NT2/D1 (cell line): ENCODE data around the gene CACNB1.

ENCODE experiments used
- YY1 ChIP-seq: IDR thresholded peaks from 2 replicates; pipeline ENCODE4 v1.6.1; 2011; ENCODE audit not compliant: insufficient read length, insufficient read depth
- ZNF274 ChIP-seq: IDR thresholded peaks from 2 replicates; pipeline ENCODE4 v1.6.1; 2011; ENCODE audit warnings: mild to moderate bottlenecking, low read depth, low read length

GRCh38 chr17:39244600-39245570, 47.4 kb upstream of the CACNB1 start:
- TF ChIP-seq ZNF274 (no peak), YY1 (no peak)
